HG03571 (cell line): ENCODE results near the gene PIGL.
"Not testable (repeated sequence)": the region's sequence is repeated elsewhere in the genome, so short reads cannot be mapped to it uniquely, and the experiment has no call there.

Source experiments
- ATAC-seq: cut with Tn5 transposase; IDR thresholded peaks from one replicate; pipeline ENCODE4 v1.9.1; 2021; ENCODE audit not compliant: unreplicated experiment

The PIGL gene

GRCh38 chr17:16273499-16273898, 56.5 kb downstream of the PIGL start:
- ATAC-seq: no peak

- ATAC-seq: no peak
These were observed 56.9 kb downstream of the PIGL start for GRCh38 chr17:16273929-16274339.

- no peak for ATAC-seq
These were observed 58.0 kb downstream of the PIGL start for GRCh38 chr17:16275024-16275423.

- no peak for ATAC-seq
These were observed 60.2 kb downstream of the PIGL start for GRCh38 chr17:16277163-16277562.

- ATAC-seq: no peak
These were observed 64.3 kb downstream of the PIGL start for GRCh38 chr17:16281351-16281750.

- ATAC-seq: no peak
These were observed 65.5 kb downstream of the PIGL start for GRCh38 chr17:16282522-16282921.

GRCh38 chr17:16283705-16284104, 66.7 kb downstream of the PIGL start:
- no peak for ATAC-seq

GRCh38 chr17:16285646-16286008, 68.6 kb downstream of the PIGL start:
- no peak for ATAC-seq

GRCh38 chr17:16286009-16286946, 69.3 kb downstream of the PIGL start:
- peak; percentile 67 for ATAC-seq

GRCh38 chr17:16286947-16287562, 70.0 kb downstream of the PIGL start:
- ATAC-seq: peak; percentile 63

GRCh38 chr17:16287563-16288027, 70.6 kb downstream of the PIGL start:
- peak; percentile 20 for ATAC-seq

- ATAC-seq: no peak
These were observed 72.0 kb downstream of the PIGL start for GRCh38 chr17:16288860-16289571.

GRCh38 chr17:16293931-16294330, 76.9 kb downstream of the PIGL start:
- no peak for ATAC-seq

- ATAC-seq: no peak
These were observed 77.5 kb downstream of the PIGL start for GRCh38 chr17:16294560-16294959.

GRCh38 chr17:16296072-16296471, 79.1 kb downstream of the PIGL start:
- ATAC-seq: not testable (repeated sequence)

- ATAC-seq: no peak
These were observed 80.5 kb downstream of the PIGL start for GRCh38 chr17:16297367-16298139.

- no peak for ATAC-seq
These were observed 81.2 kb downstream of the PIGL start for GRCh38 chr17:16298140-16298662.

- ATAC-seq: no peak
These were observed 83.5 kb downstream of the PIGL start for GRCh38 chr17:16300554-16300953.

- ATAC-seq: no peak
These were observed 85.2 kb downstream of the PIGL start for GRCh38 chr17:16301963-16302855.

GRCh38 chr17:16302856-16303255, 85.8 kb downstream of the PIGL start:
- ATAC-seq: no peak
